ENCODE results near the gene MGAT1. TPM values are rescaled to one million over a fixed set of nuclear protein-coding genes. Genes with fewer than 3 reads are reported as not detected.

Gene MGAT1
- total RNA-seq, 1 experiment from 2014 or later, result 49.9 TPM

DNA sequence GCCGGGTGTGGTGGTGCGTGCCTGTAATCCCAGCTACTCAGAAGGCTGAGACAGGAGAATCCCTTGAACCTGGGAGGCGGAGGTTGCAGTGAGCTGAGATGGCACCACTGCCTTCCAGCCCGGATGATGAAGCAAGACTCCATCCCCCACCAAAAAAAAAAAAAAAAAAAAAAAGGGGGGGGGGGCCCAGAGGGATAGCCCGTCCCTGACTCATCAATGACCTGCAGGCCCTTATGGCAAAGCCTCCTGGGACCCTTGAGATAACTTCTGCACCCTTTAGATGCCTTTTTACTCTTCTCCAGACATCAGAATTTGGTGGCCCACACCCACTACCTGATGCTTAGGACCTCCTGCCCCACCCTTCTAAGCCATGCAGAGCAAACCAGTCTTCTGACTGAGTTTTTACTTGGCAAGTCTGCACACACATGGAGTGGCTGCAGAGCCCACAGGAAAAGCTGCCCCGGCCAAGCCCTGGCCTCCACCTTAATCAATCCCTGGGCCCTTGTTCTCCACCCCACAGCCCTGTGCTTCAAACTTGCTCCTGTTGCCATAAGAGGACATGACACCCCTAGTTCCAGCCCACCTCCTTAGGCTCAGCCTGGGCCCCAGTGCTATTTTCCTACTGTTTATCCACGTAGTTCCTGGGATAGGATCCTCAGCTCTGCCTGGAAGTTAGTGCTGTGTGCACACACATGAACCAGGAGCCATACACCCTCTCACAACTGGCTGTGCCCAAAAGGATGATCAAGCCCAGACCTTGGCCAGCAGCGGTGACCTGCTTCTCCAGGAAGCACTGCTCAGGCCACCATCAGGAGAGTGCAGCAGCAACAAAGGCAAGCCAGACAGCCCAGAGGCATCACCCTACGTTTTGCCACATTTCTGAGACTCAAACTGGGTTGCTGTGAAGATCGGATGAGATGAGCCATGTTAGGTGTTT lies 5.1 kb downstream of the MGAT1 start:
- no TSS peak for BruUV-seq (replicated peaks)
- Histone ChIP-seq H3K4me1 (ENCODE audit: insufficient read depth, low read length, poor library complexity, severe bottlenecking) (peaks cover 9% of the 10 kb centered on the region), H3K9me3 (ENCODE audit: low read depth, low read length, poor library complexity, severe bottlenecking) (no peaks in the 10 kb centered on the region), H3K4me3 (ENCODE audit: low read depth, low read length, poor library complexity, severe bottlenecking) (no peak overlapping the region), H3K27me3 (replicated peaks; ENCODE audit: insufficient read depth, low read depth, low read length, poor library complexity) (no peaks in the 10 kb centered on the region), H3K36me3 (ENCODE audit: insufficient read depth, low read length, poor library complexity, severe bottlenecking) (peaks cover under 1% of the 10 kb centered on the region), H3K27ac (ENCODE audit: low read depth, low read length, poor library complexity, severe bottlenecking) (no peak overlapping the region)
- ChIA-PET POLR2A (ENCODE audit: low non-redundant PET) (no interaction called here), CTCF (no interaction called here)
- intact Hi-C loops (cut with micrococcal nuclease; ENCODE audit: unreplicated experiment), result no loop called here
- TF ChIP-seq EZH2 (IDR thresholded peaks at IDR 0.05; ENCODE audit: borderline replicate concordance, low read depth, low read length, poor library complexity, severe bottlenecking), result no peak
- TF ChIP-seq, protein P1, sequence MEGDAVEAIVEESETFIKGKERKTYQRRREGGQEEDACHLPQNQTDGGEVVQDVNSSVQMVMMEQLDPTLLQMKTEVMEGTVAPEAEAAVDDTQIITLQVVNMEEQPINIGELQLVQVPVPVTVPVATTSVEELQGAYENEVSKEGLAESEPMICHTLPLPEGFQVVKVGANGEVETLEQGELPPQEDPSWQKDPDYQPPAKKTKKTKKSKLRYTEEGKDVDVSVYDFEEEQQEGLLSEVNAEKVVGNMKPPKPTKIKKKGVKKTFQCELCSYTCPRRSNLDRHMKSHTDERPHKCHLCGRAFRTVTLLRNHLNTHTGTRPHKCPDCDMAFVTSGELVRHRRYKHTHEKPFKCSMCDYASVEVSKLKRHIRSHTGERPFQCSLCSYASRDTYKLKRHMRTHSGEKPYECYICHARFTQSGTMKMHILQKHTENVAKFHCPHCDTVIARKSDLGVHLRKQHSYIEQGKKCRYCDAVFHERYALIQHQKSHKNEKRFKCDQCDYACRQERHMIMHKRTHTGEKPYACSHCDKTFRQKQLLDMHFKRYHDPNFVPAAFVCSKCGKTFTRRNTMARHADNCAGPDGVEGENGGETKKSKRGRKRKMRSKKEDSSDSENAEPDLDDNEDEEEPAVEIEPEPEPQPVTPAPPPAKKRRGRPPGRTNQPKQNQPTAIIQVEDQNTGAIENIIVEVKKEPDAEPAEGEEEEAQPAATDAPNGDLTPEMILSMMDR (conservative IDR thresholded peaks at IDR 0.05; ENCODE audit: low read depth, low read length), result no peak
- DNase-seq (ENCODE audit: low spot score), result no peak

DNA sequence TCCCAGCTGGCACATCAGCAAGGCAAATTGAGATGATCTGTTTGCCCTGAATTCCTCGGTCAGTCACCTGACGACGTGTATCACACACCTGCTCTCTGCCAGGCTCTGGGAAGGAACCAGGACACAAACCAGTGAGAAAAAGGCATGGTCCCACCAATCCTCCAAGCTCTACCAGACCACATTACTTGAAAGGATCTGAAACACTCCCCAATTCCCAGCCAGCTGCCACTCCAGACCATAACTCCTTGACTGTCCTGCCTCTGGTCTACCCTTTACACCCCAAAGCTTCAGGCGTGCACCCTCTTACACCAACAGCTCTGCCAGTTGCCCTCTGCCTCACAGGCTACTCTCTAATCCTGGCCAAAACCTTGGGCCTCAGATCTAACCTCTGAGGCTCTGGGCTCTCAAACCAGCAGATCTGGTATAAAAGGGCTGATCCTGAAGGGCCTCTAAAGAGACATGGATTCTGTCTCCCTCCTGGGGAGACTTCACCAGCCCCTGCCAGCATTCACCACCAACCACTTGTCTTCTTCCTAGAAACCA lies 6.8 kb downstream of the MGAT1 start:
- POLR2A ChIA-PET (ENCODE audit: low non-redundant PET), result no interaction called here
- no TSS peak for BruUV-seq (replicated peaks)
- no peaks in the 10 kb centered on the region for H3K4me1 ChIP-seq (ENCODE audit: insufficient read depth, low read length, poor library complexity, severe bottlenecking)
- peaks cover 12% of the 10 kb centered on the region for H3K36me3 ChIP-seq (ENCODE audit: insufficient read depth, low read length, poor library complexity, severe bottlenecking)
- H3K4me3 ChIP-seq (ENCODE audit: low read depth, low read length, poor library complexity, severe bottlenecking), result no peak overlapping the region
- no peak for DNase-seq (ENCODE audit: low spot score)
- H3K27ac ChIP-seq (ENCODE audit: low read depth, low read length, poor library complexity, severe bottlenecking), result no peak overlapping the region
- CTCF ChIA-PET, result no interaction called here
- H3K27me3 ChIP-seq (replicated peaks; ENCODE audit: insufficient read depth, low read depth, low read length, poor library complexity), result no peaks in the 10 kb centered on the region
- TF ChIP-seq EZH2 (IDR thresholded peaks at IDR 0.05; ENCODE audit: borderline replicate concordance, low read depth, low read length, poor library complexity, severe bottlenecking), result no peak
- TF ChIP-seq, protein P1 (conservative IDR thresholded peaks at IDR 0.05; ENCODE audit: low read depth, low read length), result no peak
- H3K9me3 ChIP-seq (ENCODE audit: low read depth, low read length, poor library complexity, severe bottlenecking), result no peaks in the 10 kb centered on the region
- intact Hi-C loops (cut with micrococcal nuclease; ENCODE audit: unreplicated experiment), result no loop called here

DNA sequence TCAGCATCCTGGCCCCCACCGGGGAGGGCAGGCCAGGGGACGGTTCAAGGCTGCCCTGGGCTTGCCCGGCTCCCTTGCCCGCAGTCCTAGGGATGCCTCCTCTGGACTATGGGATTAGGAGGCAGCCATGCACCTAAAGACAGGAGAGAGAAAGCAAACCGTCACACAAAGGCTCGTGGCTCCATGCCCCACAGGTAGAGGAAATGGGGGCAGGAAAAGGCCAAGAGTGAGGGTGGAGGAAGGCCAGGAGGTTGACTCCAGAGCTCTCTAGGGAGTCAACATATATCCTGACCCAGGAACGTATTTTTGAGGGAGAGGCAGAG lies 9.7 kb downstream of the MGAT1 start:
- Histone ChIP-seq H3K36me3 (ENCODE audit: insufficient read depth, low read length, poor library complexity, severe bottlenecking) (peaks cover 16% of the 10 kb centered on the region), H3K4me1 (ENCODE audit: insufficient read depth, low read length, poor library complexity, severe bottlenecking) (no peaks in the 10 kb centered on the region), H3K27me3 (replicated peaks; ENCODE audit: insufficient read depth, low read depth, low read length, poor library complexity) (no peaks in the 10 kb centered on the region), H3K9me3 (ENCODE audit: low read depth, low read length, poor library complexity, severe bottlenecking) (no peaks in the 10 kb centered on the region), H3K4me3 (ENCODE audit: low read depth, low read length, poor library complexity, severe bottlenecking) (no peak overlapping the region), H3K27ac (ENCODE audit: low read depth, low read length, poor library complexity, severe bottlenecking) (no peak overlapping the region)
- intact Hi-C loops (cut with micrococcal nuclease; ENCODE audit: unreplicated experiment), result no loop called here
- TF ChIP-seq, protein P1 (conservative IDR thresholded peaks at IDR 0.05; ENCODE audit: low read depth, low read length), result no peak
- no peak for TF ChIP-seq EZH2 (IDR thresholded peaks at IDR 0.05; ENCODE audit: borderline replicate concordance, low read depth, low read length, poor library complexity, severe bottlenecking)
- ChIA-PET CTCF (no interaction called here), POLR2A (ENCODE audit: low non-redundant PET) (no interaction called here)
- no peak for DNase-seq (ENCODE audit: low spot score)
- no TSS peak for BruUV-seq (replicated peaks)

Data from A673 (cell line).